ENCODE measurements around the gene TAF4B. TPM values are rescaled to one million over a fixed set of nuclear protein-coding genes. Genes with fewer than 3 reads are reported as not detected.

TAF4B gene
- total RNA-seq = 4.6 and 5.0 TPM in 2 replicates

GRCh38 chr18:26226229-26227050 is at the start of gene TAF4B:
Gene TAF4B (plus strand): TSS chr18:26226445. CDS start chr18:26226934, 489 bp downstream.

Small RNAs within 50 kb of the gene (small RNA-seq; reads per million reads assigned to genes)
- gene RNU6-1289P = not detected

Other genes with a start within 250 kb of the TAF4B start
- 110 and 124 TPM in 2 replicates for gene SS18, start 135.8 kb upstream of the TAF4B start, total RNA-seq
- gene PSMA8, start 92.6 kb upstream of the TAF4B start, total RNA-seq = not detected in 2 replicates

Data from articular chondrocyte of knee joint (primary cell).